Measurements from ENCODE around the gene MTA1.
A peak's percentile ranks its signal among the peaks of the same experiment; 100 is the strongest.

MTA1 gene

GRCh38 chr14:105476831-105477659 lies 57.4 kb downstream of the MTA1 start:
- DNase-seq (ENCODE audit: low spot score), result no peak

GRCh38 chr14:105477660-105478397 lies 58.2 kb downstream of the MTA1 start:
- DNase-seq (ENCODE audit: low spot score), result no peak

GRCh38 chr14:105478398-105479251 lies 59.0 kb downstream of the MTA1 start:
- DNase-seq (ENCODE audit: low spot score), result no peak

GRCh38 chr14:105479431-105480158 lies 60.0 kb downstream of the MTA1 start:
- DNase-seq (ENCODE audit: low spot score), result no peak

GRCh38 chr14:105480199-105480746 lies 60.6 kb downstream of the MTA1 start:
- no peak for DNase-seq (ENCODE audit: low spot score)

- DNase-seq (ENCODE audit: low spot score), result peak; percentile 88
These were observed 61.5 kb downstream of the MTA1 start for GRCh38 chr14:105480807-105481801.

- peak; percentile 97 for DNase-seq (ENCODE audit: low spot score)
These were observed 62.3 kb downstream of the MTA1 start for GRCh38 chr14:105481886-105482457.

GRCh38 chr14:105482486-105483110 lies 63.0 kb downstream of the MTA1 start:
- DNase-seq (ENCODE audit: low spot score), result no peak

GRCh38 chr14:105483300-105484068 lies 63.9 kb downstream of the MTA1 start:
- no peak for DNase-seq (ENCODE audit: low spot score)

GRCh38 chr14:105484069-105484996 lies 64.7 kb downstream of the MTA1 start:
- DNase-seq (ENCODE audit: low spot score), result no peak

- no peak for DNase-seq (ENCODE audit: low spot score)
These were observed 65.4 kb downstream of the MTA1 start for GRCh38 chr14:105484997-105485393.

GRCh38 chr14:105485739-105486162 lies 66.1 kb downstream of the MTA1 start:
- no peak for DNase-seq (ENCODE audit: low spot score)

GRCh38 chr14:105486163-105486973 lies 66.7 kb downstream of the MTA1 start, which contains the start of gene CRIP1:
Gene CRIP1, plus strand, starts transcription at chr14:105486886. Its CDS starts 374 bp downstream, at chr14:105487260.
- DNase-seq (ENCODE audit: low spot score), result no peak

- DNase-seq (ENCODE audit: low spot score), result peak; percentile 63
These were observed 67.4 kb downstream of the MTA1 start for GRCh38 chr14:105486974-105487448.

- peak; percentile 54 for DNase-seq (ENCODE audit: low spot score)
These were observed 67.9 kb downstream of the MTA1 start for GRCh38 chr14:105487449-105487985.
